HEK293 (cell line): Measurements from ENCODE around the gene PAXX.

Experiments used
- KLF10 ChIP-seq: fragments of 450-650 bp; IDR thresholded peaks from 2 replicates; pipeline ENCODE4 v1.5.1; 2018; ENCODE audit warnings: missing biosample characterization, mild to moderate bottlenecking, missing genetic modification characterization
- MYNN ChIP-seq: fragments of 450-650 bp; formaldehyde crosslinking; IDR thresholded peaks from 2 replicates; pipeline ENCODE4 v1.5.1; 2016; ENCODE audit warnings: missing biosample characterization, missing genetic modification characterization, borderline replicate concordance
- ZNF114 ChIP-seq: fragments of 450-650 bp; formaldehyde crosslinking; IDR thresholded peaks from 2 replicates; pipeline ENCODE4 v1.5.0; 2017; ENCODE audit warnings: missing biosample characterization, missing genetic modification characterization

GRCh38 chr9:137009938-137010732 is 17.9 kb downstream of the PAXX start:
- no peak for TF ChIP-seq ZNF114 (tag by site-specific recombination)
- no peak for TF ChIP-seq KLF10 (tag by site-specific recombination)
- no peak for TF ChIP-seq MYNN
